OCI-LY7 (cell line): ENCODE data around the gene SLC16A12. TPM values are rescaled to one million over a fixed set of nuclear protein-coding genes. Genes with fewer than 3 reads are reported as not detected.

Experiments
- BruUV-seq: library from RNA; stranded (reverse); fragments of 400-500 nt; replicated peaks from 2 replicates; lab custom pipeline; 2021; lab: Mats Ljungman, UMichigan
- CTCF ChIA-PET: fragments of 300-600 bp; sonication (Branson Sonifier 250); formaldehyde crosslinking; loops from one replicate; lab custom pipeline; 2022; ENCODE audit warnings: antibody characterized with exemption; ENCODE audit not compliant: unreplicated experiment; lab: Charles Lee
- POLR2A ChIA-PET: fragments of 300-600 bp; sonication (Branson Sonifier 250); formaldehyde crosslinking; loops from one replicate; lab custom pipeline; 2022; ENCODE audit warnings: antibody characterized with exemption; lab: Charles Lee
- DNase-seq: peaks from one replicate; pipeline ENCODE4 v3.0.0-alpha.2; 2015; ENCODE audit warnings: low spot score
- H2AFZ ChIP-seq: fragments of 200-600 bp; sonication (generic), shearing (Covaris generic); 2 replicates; pipeline ENCODE4 v1.6.1; 2014; ENCODE audit warnings: mild to moderate bottlenecking, antibody characterized with exemption, low read length, moderate library complexity
- H3K27ac ChIP-seq: fragments of 200-600 bp; sonication (generic); 2 replicates; pipeline ENCODE4 v1.5.1; 2014; ENCODE audit warnings: mixed run types, low read depth, mild to moderate bottlenecking, moderate library complexity, low read length, inconsistent platforms; ENCODE audit not compliant: poor library complexity, severe bottlenecking
- H3K36me3 ChIP-seq: fragments of 200-600 bp; sonication (generic); 2 replicates; pipeline ENCODE4 v1.6.1; 2014; ENCODE audit warnings: mild to moderate bottlenecking, antibody characterized with exemption, low read length, moderate library complexity, mixed read lengths; ENCODE audit not compliant: insufficient read depth
- H3K4me1 ChIP-seq: fragments of 200-600 bp; sonication (generic); 2 replicates; pipeline ENCODE4 v1.5.1; 2014; ENCODE audit warnings: mild to moderate bottlenecking, low read length; ENCODE audit not compliant: insufficient read depth, poor library complexity, severe bottlenecking
- H3K4me2 ChIP-seq: fragments of 200-600 bp; sonication (generic); 2 replicates; pipeline ENCODE4 v1.6.1; 2014; ENCODE audit warnings: mild to moderate bottlenecking, low read length
- H3K4me3 ChIP-seq: fragments of 200-600 bp; sonication (generic); 2 replicates; pipeline ENCODE4 v1.5.1; 2014; ENCODE audit warnings: mild to moderate bottlenecking, low read depth, low read length; ENCODE audit not compliant: poor library complexity, severe bottlenecking
- H3K79me2 ChIP-seq: fragments of 200-600 bp; sonication (generic); 2 replicates; pipeline ENCODE4 v1.6.1; 2016; ENCODE audit warnings: low read depth, mild to moderate bottlenecking, low read length, moderate library complexity, mixed read lengths; ENCODE audit not compliant: insufficient read depth
- H3K9me2 ChIP-seq: fragments of 200-600 bp; sonication (generic); 2 replicates; pipeline ENCODE4 v1.6.1; 2016; ENCODE audit warnings: mild to moderate bottlenecking, low read length, mixed read lengths; ENCODE audit not compliant: insufficient read depth
- H3K9me3 ChIP-seq: fragments of 200-600 bp; sonication (generic); 2 replicates; pipeline ENCODE4 v1.6.1; 2014; ENCODE audit warnings: mild to moderate bottlenecking, mixed run types, low read length, mixed read lengths
- H4K20me1 ChIP-seq: fragments of 200-600 bp; sonication (generic); 2 replicates; pipeline ENCODE4 v1.6.1; 2014; ENCODE audit warnings: mild to moderate bottlenecking, antibody characterized with exemption, low read length, moderate library complexity, mixed read lengths; ENCODE audit not compliant: insufficient read depth
- CTCF ChIP-seq: fragments of 200-600 bp; sonication (generic); conservative IDR thresholded peaks from 2 replicates; pipeline ENCODE4 v1.5.1; 2014; ENCODE audit warnings: mild to moderate bottlenecking, antibody characterized with exemption, low read length, moderate library complexity, mixed read lengths
- EZH2phosphoT487 ChIP-seq: fragments of 200-600 bp; sonication (generic); IDR thresholded peaks from 2 replicates; pipeline ENCODE4 v1.6.1; 2018; ENCODE audit warnings: low read depth, borderline replicate concordance, mild to moderate bottlenecking, mixed run types, antibody characterized with exemption, low read length, moderate library complexity, mixed read lengths
- intact Hi-C: fragments of 100-400 bp; cut with micrococcal nuclease; formaldehyde crosslinking; loops from one replicate; pipeline ENCODE4 v1.10.0; 2022; ENCODE audit not compliant: unreplicated experiment
- total RNA-seq, 2 experiments: library from RNA; depleted of rRNA in 1 of 2; stranded (reverse); fragments of >200 nt in 1 of 2; shearing (Covaris generic) in 1 of 2; gene quantifications; 2 replicates each; pipeline ENCODE4 v1.2.3, GENCODE V29; 2014 to 2022

SLC16A12 gene
- total RNA-seq, 2 experiments from 2014 or later = not detected

- ChIA-PET CTCF (no interaction called here), POLR2A (no interaction called here)
- H3K9me2 ChIP-seq = no peaks in the 10 kb centered on the region
- no peaks in the 10 kb centered on the region for H3K4me1 ChIP-seq
- intact Hi-C loops = no loop called here
- H3K4me2 ChIP-seq = no peak overlapping the region
- no TSS peak for BruUV-seq
- no peak for DNase-seq
- no peak overlapping the region for H3K27ac ChIP-seq
- H2AFZ ChIP-seq = no peak overlapping the region
- no peaks in the 10 kb centered on the region for H3K9me3 ChIP-seq
- H4K20me1 ChIP-seq = no peaks in the 10 kb centered on the region
- no peak overlapping the region for H3K4me3 ChIP-seq
- no peak for TF ChIP-seq EZH2phosphoT487
- TF ChIP-seq CTCF = no peak
- H3K36me3 ChIP-seq = no peaks in the 10 kb centered on the region
- H3K79me2 ChIP-seq = no peaks in the 10 kb centered on the region
Observed at GRCh38 chr10:89518876-89519842, 16.2 kb downstream of the SLC16A12 start.

GRCh38 chr10:89518108-89518507 lies 17.3 kb downstream of the SLC16A12 start:
- Histone ChIP-seq H3K36me3 (no peaks in the 10 kb centered on the region), H4K20me1 (no peaks in the 10 kb centered on the region), H2AFZ (no peak overlapping the region), H3K9me3 (no peaks in the 10 kb centered on the region), H3K9me2 (no peaks in the 10 kb centered on the region), H3K4me2 (no peak overlapping the region), H3K4me1 (no peaks in the 10 kb centered on the region), H3K4me3 (no peak overlapping the region), H3K27ac (no peak overlapping the region), H3K79me2 (no peaks in the 10 kb centered on the region)
- POLR2A ChIA-PET = no interaction called here
- BruUV-seq = no TSS peak
- CTCF ChIA-PET = no interaction called here
- intact Hi-C loops = no loop called here
- TF ChIP-seq EZH2phosphoT487 (no peak), CTCF (no peak)
- DNase-seq = no peak
